ENCODE results near the gene AQP6.

Gene AQP6

DNA sequence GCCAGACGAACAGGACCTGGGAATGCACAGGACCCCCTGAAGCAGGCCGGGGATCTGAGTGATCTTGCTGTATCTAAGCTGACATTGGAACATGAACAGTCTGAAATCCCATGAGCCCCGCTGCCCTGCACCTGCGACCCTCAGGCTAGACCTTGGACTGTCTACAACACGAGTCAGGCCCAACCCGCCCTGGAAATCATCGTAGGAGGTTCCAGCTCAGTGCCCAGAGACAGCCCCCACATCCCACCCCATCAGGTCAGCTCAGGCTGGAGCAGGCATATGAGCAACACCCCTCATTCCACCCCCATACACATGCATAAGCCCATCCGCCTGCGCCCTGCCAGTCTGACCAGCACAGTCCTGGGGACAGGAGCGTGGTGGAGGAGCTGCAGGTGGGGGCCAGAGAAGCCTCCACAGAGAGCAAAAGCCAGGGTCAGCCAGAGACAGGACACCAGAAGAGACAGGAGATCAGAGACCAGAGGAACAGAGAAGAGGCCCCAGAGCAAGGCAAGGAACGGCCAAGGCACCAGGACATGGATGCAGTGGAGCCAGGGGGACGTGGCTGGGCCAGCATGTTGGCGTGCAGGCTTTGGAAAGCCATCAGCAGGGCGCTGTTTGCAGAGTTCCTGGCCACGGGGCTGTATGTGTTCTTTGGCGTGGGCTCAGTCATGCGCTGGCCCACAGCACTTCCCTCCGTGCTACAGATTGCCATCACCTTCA lies at the start of gene AQP6:
AQP6 (plus strand) TSS at position 307 of the 720 bp plus-strand sequence; CDS start at position 534, 227 bp downstream.
- no peak for DNase-seq (ENCODE audit: low spot score)

DNA sequence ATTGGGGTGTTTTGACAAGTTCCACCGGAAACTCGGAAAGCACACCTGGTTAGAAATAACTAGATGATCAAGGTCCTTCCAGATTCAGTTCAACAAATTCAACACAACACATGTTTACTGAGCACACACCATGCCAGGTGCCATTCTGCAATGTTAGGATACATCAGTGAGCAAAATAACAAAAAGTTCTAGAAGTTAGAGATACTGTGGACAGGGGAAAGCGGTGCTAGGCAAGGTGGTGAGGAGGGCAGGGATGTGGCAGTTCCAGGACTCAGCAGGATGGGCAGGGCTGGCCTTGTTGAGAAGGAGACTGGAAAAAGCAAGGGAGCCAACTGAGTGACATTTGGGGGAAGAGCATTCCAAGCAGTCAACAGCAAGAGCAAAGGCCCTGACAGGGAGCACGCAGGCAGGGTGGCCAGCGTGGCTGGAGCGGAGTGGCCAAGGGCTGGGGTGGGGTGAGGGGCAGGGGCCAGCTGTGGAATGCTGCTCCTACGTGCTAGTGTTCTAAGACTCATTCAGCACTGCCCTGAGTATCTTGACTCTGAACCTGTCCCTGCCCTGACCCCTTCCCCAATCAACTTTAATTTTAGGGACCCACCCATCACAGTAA lies 49.6 kb upstream of the AQP6 start:
- no peak for DNase-seq (ENCODE audit: low spot score)

GRCh38 chr12:49923880-49924556 lies 48.7 kb upstream of the AQP6 start:
- no peak for DNase-seq (ENCODE audit: low spot score)

DNA sequence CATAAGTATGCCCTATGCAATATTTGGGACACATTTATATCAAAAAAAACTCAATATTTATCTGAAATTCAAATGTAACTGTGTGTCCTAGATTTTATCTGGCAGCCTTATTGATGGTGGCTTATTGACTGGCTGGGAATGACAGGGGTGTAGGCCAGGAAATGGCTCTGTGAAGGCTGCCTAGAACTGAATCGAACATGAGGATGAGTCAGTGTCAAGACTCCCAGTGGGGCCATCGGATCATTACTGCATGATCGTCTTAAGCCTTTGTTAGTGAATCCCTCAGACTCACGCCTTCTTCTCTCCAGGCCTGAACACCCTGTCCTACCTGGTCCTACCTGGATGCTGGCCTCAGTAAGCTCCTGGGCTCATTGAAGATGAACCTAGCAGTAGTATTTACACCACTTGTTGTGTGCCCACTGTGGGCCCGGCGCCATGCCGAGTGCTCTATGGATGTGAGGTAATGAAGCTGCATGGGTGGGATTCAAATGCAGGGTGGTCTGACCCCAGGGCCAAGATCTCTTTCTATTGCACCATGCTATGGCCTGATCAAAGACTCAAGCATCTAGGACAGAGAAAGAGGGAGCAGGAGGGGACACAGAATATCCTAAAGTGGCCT lies 48.0 kb upstream of the AQP6 start:
- DNase-seq (ENCODE audit: low spot score) = no peak

DNA sequence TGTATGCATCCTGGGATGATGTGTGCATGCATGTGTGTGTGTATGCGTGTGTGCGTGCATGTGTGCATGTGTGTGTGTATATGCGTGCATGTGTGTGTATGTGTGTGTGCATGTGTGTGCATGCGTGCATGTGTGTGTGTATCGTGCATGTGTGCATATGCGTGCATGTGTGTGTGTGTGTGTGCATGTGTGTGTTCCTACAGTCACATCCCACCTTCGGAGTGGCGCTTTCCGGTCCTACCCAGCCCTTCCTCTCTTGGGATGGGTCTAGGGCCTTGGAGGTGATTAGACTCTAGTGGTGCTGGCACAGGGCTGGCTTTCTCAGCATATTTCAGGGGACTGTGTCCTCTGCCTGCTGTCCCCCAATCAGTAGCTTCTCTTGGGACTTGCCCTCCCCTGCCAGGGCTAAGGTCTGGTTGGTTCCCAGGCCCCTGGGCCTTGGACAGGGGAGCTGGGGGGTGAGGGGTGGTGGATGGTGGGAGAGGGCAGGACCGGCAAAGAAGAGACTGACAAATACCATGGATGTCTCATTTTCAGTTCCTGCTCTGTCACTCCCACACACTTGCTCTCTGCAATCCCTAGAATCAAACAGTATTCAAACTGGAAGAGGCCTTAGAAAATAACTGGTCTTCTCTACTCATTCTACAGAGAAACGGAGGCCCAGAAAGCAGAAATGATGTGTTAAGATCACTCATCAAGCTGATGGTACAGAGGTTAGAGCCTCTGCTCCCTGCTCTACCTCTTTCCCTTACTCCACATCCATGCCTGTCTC lies 47.1 kb upstream of the AQP6 start:
- DNase-seq (ENCODE audit: low spot score) = no peak

- no peak for DNase-seq (ENCODE audit: low spot score)
Observed at GRCh38 chr12:49928471-49928870, 44.3 kb upstream of the AQP6 start.

DNA sequence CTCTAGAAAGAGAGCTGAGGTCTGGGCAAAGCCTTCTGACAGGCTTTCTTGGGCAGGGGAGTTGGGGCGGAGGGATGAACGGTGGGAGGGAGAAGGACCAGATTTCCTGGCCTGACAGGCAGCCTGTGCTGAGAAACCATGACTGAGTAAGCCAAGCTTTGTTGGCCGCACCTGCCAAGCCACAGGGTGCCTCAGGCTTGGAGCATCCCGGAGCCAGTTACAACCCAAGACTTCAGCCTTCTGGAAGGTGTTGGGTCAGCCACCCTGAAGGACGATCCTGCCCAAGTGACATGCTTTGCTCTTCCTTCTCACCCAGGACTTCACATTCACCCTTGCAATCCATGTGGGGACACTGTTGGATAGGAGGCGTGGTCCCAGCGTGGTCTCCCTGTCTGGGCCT lies 43.2 kb upstream of the AQP6 start:
- no peak for DNase-seq (ENCODE audit: low spot score)

- DNase-seq (ENCODE audit: low spot score) = no peak
Observed at GRCh38 chr12:49930515-49931288, 42.0 kb upstream of the AQP6 start.

- no peak for DNase-seq (ENCODE audit: low spot score)
Observed at GRCh38 chr12:49932023-49932422, 40.7 kb upstream of the AQP6 start.

GRCh38 chr12:49932533-49933130 lies 40.1 kb upstream of the AQP6 start:
- no peak for DNase-seq (ENCODE audit: low spot score)

DNA sequence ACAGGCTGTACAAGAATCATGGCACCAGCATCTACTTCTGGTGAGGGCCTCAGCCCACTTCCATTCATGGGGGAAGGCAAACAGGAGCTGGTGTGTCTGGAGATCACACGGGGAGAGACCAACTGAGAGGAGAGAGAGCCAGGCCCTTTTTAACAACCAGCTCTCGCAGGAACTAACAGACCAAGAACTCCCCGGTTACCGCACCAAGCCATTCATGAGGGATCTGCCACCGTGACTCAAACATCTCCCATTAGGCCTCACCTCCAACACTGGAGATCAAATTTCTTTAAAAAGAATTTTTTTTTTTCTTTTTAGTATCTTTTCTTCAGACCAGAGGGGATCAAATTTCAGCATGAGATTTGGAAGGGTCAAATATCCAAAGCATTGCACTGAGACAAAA lies 39.0 kb upstream of the AQP6 start:
- no peak for DNase-seq (ENCODE audit: low spot score)

DNA sequence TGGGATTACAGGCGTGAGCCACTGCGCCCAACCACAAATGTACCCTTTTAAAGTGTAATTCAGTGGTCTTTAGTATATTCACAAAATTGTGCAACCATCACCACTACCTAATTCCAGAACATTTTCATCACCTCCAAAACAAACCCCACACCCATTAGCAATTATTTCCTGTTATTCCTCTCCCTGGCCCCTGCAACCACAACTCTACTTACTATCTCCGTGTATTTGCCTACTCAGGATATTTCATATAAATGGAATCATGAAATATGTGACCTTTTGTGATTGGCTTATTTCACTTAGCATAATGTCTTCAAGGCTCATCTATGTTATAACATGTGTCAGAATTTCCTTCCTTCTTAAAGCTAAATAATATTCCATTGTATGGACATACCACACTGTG lies 38.2 kb upstream of the AQP6 start:
- no peak for DNase-seq (ENCODE audit: low spot score)

- no peak for DNase-seq (ENCODE audit: low spot score)
Observed at GRCh38 chr12:49936925-49937324, 35.8 kb upstream of the AQP6 start.

DNA sequence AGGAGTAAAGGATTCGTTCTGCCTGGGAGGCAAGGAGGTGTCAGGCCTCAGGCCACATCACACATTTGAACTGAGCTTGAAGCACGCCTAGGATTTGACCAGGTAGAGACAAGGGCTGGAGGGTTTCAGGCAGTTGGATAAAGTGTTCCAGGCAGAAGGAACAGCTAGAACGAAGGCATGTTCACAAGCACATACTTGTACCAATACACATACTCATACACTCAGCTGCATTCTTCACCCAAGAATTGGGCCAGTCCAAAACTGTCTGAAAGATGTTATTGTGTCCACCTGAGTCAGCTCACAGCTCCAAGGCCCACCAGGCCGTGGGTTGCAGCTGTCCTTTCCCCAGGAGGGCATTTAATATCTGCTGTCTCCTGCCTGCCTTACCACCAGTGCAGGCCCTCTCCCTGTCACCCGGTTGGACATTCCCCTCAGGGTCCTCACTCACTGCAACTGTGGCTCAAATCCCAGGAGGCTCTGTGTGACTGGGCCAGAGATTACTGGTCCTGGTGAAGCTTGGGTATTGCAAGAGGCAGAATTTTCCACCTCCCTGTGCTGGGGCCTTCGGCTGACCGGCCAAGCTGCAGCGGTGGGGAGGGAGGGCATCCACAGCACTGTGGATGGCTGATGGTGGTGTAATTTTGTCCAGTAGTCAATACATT lies 35.0 kb upstream of the AQP6 start:
- no peak for DNase-seq (ENCODE audit: low spot score)

DNA sequence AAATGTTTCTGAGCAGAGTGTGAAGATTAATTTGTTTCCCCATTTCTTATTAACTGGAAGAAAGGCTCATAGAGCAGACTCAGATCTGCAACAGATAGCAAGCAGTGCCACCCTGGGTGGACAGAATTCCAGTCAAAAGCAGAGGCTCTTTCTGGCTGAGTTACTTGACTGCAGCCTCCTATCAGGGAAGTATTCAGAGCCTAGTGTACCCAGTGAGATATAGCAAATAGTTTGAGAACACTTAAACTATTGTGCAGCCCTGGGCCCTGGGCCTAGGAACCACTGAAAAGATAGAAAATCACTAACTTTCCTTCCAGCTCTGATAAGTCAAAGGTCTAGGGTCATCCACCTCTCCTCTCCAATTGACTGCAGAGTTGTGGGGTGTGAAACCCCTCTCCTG lies 33.4 kb upstream of the AQP6 start:
- no peak for DNase-seq (ENCODE audit: low spot score)

- DNase-seq (ENCODE audit: low spot score) = no peak
Observed at GRCh38 chr12:49939707-49940106, 33.0 kb upstream of the AQP6 start.

GRCh38 chr12:49941556-49942511 lies 30.9 kb upstream of the AQP6 start:
- no peak for DNase-seq (ENCODE audit: low spot score)

DNA sequence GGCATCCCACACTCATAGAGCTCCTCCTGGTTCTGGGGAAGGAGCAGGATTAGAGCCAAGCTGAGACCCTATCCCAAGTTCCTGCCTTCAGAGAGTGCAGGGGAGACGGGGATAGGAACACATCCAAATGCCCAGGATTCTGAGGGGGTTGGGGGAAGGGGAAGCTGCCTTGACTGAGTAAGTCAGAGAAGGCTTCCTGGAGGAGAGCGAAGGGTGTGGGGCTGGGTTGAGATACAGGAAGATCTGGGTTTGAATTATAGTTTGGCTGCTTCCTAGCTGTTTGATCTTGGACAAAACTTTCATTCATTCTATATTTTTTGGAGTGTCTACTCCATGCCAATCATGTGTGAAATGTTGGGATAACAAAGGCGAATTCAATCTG lies 30.2 kb upstream of the AQP6 start:
- no peak for DNase-seq (ENCODE audit: low spot score)

- no peak for DNase-seq (ENCODE audit: low spot score)
Observed at GRCh38 chr12:49942921-49943624, 29.7 kb upstream of the AQP6 start.

Measured in NAMALWA (cell line).